ENCODE data around the gene AIRE.
"Not testable (repeated sequence)": the region's sequence is repeated elsewhere in the genome, so short reads cannot be mapped to it uniquely, and the experiment has no call there.

Gene AIRE

GRCh38 chr21:44285138-44285992, at the start of gene AIRE:
Gene AIRE, plus strand, starts transcription at chr21:44285876. Its CDS starts 131 bp downstream, at chr21:44286007.
- DNase-seq = no peak

DNA sequence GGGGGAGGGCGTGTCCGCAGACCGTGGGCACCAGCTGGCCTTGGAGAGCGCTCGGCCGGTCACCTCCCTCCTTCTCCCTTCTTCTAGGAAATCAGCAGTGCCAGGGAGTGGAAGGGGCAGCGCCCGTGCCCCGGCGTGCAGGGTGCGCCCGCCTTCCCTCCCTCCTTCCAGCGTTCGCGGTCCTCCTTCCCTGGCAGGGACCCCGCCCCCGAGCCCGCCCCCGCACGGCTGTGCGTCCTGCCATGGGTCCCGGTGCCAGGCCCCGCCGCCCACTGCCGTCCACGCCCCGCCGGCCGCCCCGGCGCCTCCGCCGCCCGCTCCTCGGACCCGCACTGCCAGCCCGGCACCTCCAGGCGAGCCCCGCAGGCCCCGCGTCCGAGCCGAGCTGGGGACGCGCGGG, 45.3 kb upstream of the AIRE start:
- not testable (repeated sequence) for DNase-seq

DNA sequence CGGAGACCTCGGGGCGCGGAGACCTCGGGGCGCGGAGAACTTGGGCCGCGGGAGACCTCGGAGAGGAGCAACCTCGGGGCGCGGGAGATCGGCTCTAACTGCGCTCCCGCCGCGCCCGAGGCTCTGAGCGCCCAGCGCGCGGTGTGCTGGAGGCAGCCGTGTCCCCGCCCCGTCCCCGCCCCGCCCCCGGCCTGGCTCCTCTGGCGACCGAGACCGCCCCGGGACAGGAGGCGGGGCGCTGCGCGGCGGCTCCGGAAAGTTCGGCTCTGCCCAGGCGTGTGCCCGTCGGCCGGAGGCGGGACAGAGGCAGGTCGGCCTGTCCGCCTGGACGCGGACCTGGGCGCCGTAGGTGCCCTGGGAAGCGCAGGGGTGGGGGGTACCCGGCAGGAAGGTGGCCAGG, 44.8 kb upstream of the AIRE start, which contains the start of gene ICOSLG:
TSS of gene ICOSLG (minus strand) at position 102 of the 400 bp plus-strand sequence. CDS start 126 bp downstream, outside the sequence.
- not testable (repeated sequence) for DNase-seq

DNA sequence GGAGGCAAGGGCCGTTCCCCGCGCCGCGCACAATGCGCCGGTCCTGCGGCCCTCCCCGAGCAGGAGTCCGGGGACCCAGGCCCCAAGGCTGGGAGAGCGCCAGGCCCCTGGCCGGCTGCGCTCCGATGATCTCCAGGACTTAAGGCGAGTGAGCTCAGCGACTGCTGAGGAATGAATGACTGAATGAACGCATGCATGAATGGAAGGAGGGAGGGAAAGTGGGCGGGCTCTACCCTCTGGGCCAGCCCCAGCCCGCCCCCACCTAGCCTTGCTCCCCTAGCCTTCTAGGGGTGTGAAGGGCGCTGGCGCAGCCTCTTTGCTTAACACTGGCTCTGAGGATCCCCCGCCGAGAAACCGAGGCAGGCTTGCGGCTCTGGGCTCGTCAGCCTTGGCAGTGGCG, 44.4 kb upstream of the AIRE start:
- not testable (repeated sequence) for DNase-seq

DNA sequence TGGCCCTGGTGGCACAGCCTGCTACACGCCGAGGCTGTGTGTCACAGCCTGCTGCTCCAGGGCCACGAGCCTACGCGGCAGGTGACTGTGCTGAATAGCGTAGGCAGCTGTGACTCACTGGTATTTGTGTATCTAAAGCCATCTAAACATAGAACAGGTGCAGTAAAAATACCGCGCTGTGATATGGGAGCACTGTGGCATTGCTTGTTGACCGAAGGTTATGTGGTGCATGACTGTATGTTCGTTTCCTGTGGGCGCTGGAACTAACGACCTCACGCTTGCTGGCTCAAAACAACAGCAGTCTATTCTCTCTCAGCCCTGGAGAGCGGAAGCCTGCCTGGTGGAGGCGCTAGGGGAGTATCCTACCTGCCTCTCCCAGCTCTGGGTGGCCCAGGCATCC, 41.7 kb upstream of the AIRE start:
- not testable (repeated sequence) for DNase-seq

- not testable (repeated sequence) for DNase-seq
Observed at GRCh38 chr21:44247904-44248303, 37.8 kb upstream of the AIRE start.

DNA sequence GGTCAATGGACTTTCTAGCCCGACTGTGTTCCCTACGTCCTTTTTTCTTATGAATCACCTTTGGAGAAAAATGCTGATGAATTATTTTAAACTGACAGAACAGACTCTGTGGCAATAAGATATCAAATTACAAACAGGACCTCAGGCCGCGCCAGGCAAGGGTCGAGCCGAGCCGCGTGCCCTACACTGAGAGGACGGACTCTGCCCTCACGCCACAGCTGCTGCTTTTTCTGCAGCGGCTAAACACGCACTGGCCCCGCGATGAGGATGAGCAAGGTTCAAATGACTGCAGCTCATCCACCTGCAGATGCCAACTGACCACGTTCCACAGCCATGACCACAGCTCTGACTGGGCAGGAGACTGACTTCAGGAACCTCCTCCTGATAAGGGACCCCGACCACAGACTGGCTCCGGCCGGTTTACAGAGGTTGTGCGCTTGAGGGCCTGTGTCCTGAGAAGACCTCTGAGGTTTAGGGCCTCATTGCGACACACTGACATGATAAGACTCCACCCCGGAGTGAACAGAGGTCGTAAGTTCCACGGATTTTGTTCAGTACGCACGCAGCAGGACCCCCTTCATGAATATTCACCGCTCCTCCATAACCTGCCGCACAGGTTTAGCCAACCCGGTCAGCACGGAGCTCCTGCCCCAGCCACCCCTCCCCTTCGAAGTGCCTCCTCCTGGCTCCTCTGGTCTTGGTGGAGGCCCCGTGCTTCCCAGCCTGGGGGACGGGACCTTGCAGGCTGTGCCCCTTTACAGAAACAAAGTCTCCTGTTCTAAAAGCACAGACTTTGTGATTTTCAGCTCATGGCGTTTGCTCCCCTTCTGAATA, 36.3 kb upstream of the AIRE start:
- DNase-seq = not testable (repeated sequence)

DNA sequence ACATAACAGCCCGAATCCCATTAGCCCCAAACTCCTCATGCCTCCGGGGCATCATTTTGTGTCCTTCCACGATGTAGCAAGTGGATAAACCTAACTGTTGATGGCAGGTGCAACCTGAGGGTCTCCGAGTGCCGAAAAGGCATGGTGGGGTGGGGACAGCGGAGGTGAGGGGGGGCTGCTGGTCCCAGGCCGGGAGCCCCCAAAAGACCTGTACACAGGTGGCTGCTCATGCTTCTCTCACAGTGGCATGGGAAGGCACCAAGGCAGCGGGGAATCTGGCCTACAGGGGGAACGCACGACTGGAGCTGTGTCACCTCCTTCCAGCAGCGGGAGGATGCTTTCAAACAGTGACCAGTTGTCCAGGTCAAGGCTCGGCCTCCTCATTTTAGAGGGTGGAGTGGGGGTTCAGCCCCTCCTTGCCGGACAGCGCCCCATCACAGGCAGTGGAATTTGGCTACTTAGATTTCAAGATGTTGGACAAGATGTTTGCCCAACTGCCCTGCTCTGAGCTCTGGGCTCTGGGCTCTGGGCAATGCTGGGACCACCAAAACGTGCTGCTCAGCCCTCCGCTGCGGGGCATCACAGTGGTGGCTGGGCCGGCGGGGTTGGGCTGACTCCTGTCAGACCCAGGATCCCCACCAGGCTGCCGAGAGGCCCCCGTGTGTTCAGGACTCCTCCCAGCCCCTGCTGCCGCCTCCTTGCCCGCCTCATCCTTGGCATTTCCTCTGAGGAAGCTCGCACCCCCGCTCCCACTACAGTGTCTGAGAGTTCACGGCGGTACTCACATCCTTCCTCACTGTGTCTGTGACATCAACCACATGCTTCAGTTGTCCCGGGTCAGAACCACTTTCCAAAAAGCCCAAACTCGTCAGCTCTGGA, 31.6 kb upstream of the AIRE start:
- DNase-seq = no peak

GRCh38 chr21:44255511-44255981, 30.1 kb upstream of the AIRE start:
- no peak for DNase-seq

- DNase-seq = no peak
Observed at GRCh38 chr21:44258056-44258725, 27.5 kb upstream of the AIRE start.

GRCh38 chr21:44259082-44259705, 26.5 kb upstream of the AIRE start:
- no peak for DNase-seq

GRCh38 chr21:44260066-44260465, 25.6 kb upstream of the AIRE start:
- DNase-seq = no peak

DNA sequence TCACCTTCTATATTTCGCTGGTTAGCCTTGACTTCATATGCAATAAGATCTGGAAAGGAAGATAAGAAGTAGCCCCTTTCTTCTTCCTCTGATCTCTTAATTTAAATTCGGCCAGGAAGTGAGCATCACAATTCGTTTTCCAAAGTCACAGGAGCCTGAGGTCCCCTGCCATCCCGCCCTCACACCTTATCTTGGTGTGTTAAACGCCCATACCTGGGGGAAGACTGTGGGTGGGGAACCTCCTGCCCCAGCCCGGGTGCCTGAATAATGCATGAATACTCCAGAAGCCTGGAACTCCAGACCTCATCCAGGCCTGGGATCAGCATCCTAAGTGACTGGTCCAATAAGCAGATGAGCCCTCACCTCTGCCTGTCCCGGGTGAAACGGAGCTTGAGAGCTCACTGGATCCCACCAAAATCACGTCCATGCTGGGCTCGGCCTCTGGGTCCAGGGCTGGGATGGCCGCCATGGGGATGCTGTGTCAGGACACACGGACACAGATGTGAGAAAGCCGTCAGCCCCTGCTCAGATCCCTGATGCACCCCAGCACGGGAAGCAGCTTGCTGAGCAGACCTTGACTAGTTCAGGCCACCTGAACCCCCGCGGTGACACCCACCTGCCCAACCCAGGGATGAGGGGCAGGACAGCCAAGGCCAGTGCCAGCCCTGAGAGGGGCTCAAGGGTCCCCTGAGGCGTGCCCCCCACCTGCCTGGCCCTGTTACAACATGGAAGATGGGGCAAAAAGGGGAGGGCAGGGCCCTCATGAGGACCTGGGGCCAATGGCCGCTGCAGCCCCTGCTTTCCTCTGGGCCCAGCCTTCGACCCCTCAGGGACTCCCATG, 24.7 kb upstream of the AIRE start:
- DNase-seq = no peak

- DNase-seq = no peak
Observed at GRCh38 chr21:44261675-44262295, 23.9 kb upstream of the AIRE start, which contains the start of gene DNMT3L. Gene DNMT3L, minus strand, starts transcription at chr21:44261897. Its CDS starts 638 bp downstream, at chr21:44261259.

DNA sequence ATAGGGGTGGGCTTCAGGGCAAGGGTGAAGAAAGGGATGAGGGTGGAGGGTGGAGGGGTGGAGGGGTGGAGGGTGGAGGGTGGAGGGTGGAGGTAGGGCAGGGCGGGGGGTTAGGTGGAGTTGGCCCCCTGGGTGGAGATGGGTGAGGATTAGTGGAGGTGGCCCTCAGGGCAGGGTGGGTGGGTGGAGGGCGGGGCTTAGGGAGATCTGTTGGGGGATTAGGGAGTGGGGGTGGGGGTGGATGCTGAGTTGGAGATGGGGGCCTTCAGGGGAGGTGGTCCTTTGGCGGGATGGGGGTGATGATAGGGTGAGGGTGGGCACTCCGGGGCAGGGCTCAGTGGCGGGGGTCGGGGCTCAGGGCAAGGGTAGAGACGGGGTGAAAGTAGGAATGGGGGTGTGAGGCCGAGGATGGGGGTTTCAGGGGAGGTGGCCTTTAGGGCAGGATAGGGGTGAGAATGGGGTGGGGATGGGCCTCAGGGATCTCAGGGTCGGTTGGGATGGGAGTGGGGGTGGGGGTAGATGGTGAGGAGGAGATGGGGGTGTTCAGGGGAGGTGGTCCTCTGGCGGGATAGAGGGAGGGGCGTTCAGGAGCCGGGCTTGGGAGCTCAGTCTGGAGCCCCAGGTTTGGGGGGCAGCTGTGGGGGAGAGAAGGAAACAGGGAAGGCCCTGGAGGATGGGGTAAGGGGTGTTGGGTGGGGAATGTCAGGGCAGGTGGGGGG, 23.2 kb upstream of the AIRE start:
- no peak for DNase-seq

DNA sequence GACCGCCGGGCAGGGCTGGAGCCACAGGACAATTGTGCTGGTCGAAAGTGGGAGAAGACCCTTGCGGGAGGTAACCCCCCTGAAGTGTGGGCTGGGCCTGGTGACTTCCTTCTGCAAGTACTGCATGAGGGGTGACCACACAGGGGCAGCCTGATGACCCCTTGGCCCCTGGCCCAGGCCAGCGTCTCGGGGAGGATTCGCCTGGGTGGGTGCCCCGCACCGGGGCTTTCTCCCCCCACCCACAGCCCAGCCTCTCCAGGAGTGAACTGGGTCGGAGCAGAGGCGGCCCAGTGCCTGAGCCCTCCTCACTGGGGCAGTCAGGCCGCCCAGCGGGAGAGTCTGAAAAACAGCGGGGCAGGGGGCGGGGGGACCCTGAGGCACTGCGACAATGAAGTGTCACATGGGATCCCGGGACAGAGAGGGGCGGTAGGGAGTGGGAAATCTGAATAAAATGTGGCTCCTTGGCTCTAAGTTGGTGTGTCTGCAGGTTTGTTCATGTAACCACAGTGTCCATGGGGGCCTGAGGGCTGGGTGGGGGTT, 22.4 kb upstream of the AIRE start:
- DNase-seq = no peak

DNA sequence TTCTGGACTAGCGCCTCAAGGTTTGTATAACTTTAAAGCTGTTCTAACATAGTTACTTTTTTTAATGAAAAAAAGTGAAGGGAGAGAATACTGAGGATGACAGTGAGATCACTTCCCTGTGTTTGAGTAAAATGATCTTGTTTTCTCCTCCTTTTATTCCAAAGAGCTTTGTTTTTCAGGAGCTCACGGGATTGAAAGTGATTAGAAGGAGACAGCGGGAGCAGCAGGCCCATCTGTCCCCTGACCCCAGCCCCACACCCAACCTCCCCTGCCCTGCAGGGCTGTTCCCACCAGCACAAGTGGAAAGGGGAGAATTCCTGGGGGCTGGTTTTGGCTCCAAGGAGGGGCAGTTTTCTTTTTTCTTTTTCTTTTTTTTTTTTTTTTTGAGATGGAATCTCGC, 21.9 kb upstream of the AIRE start:
- no peak for DNase-seq

GRCh38 chr21:44265734-44266270, 19.9 kb upstream of the AIRE start:
- no peak for DNase-seq
